ENCODE measurements around the gene AOC2.

GRCh38 chr17:42850954-42851353 lies 6.6 kb downstream of the AOC2 start, which contains the start of gene AOC3:
- TF ChIP-seq EZH2 (IDR thresholded peaks at IDR 0.05; ENCODE audit: insufficient read depth, low read length) (no peak), CTCF (IDR thresholded peaks at IDR 0.05; ENCODE audit: insufficient read depth, low read depth, low read length) (no peak)
